ENCODE measurements around the gene PRXL2B.

GRCh38 chr1:2628191-2628932, 41.8 kb downstream of the PRXL2B start:
- TF ChIP-seq CTCF (IDR thresholded peaks at IDR 0.05) (no peak), EZH2phosphoT487 (IDR thresholded peaks at IDR 0.05) (peak; percentile 70), EZH2 (IDR thresholded peaks at IDR 0.05) (peak; percentile 85)

All from neural progenitor cell (in vitro differentiated cells).